ENCODE measurements around the gene SNTG2.

DNA sequence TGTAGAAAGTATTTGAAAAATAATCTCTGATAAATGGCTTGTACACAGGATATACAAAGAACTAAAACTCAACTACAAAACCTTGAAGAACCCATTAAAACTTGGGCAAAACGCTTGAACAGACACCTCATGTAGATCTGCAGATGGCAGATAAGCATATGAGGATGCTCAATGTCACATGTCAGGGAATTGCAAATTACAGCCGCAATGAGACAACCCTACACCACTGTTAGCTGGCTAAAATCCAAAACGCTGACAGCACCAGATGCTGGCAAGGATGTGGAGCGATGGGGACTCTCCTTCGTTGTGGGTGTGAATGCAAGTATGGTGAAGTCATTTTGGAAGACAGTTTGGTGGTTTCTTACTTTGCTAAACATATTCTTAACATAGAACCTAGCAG, 53.7 kb downstream of the SNTG2 start:
- TF ChIP-seq, protein P1, sequence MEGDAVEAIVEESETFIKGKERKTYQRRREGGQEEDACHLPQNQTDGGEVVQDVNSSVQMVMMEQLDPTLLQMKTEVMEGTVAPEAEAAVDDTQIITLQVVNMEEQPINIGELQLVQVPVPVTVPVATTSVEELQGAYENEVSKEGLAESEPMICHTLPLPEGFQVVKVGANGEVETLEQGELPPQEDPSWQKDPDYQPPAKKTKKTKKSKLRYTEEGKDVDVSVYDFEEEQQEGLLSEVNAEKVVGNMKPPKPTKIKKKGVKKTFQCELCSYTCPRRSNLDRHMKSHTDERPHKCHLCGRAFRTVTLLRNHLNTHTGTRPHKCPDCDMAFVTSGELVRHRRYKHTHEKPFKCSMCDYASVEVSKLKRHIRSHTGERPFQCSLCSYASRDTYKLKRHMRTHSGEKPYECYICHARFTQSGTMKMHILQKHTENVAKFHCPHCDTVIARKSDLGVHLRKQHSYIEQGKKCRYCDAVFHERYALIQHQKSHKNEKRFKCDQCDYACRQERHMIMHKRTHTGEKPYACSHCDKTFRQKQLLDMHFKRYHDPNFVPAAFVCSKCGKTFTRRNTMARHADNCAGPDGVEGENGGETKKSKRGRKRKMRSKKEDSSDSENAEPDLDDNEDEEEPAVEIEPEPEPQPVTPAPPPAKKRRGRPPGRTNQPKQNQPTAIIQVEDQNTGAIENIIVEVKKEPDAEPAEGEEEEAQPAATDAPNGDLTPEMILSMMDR (IDR thresholded peaks at IDR 0.05) = no peak
- no peak for TF ChIP-seq POLR2A (IDR thresholded peaks at IDR 0.05)

Measured in heart left ventricle (tissue), 13 donors.